RWPE2 (cell line): ENCODE data around the gene DLL1.

ENCODE experiments used
- ATAC-seq: fragments of 200-7000 bp; cut with Tn5 transposase; 3 replicates; pipeline ENCODE4 v1.9.1; 2021; ENCODE audit warnings: low read depth
- DNase-seq: peaks from one replicate; pipeline ENCODE4 v3.0.0-alpha.2; 2020; ENCODE audit warnings: low spot score
- H3K27ac ChIP-seq: fragments of 450-650 bp; 2 replicates; pipeline ENCODE4 v1.5.1; 2017; ENCODE audit warnings: mild to moderate bottlenecking; ENCODE audit not compliant: poor library complexity, severe bottlenecking
- H3K27me3 ChIP-seq: fragments of 250-450 bp; sonication (Bioruptor Pico); 2 replicates; pipeline ENCODE4 v1.5.1; 2021; ENCODE audit warnings: mild to moderate bottlenecking, moderate library complexity; ENCODE audit not compliant: insufficient read depth, poor library complexity, severe bottlenecking
- H3K36me3 ChIP-seq: fragments of 250-450 bp; sonication (Bioruptor Pico); 2 replicates; pipeline ENCODE4 v1.5.1; 2020; ENCODE audit warnings: low read depth, mild to moderate bottlenecking, moderate library complexity
- H3K4me1 ChIP-seq: fragments of 250-450 bp; sonication (Bioruptor Pico); 2 replicates; pipeline ENCODE4 v1.5.1; 2021; ENCODE audit warnings: mild to moderate bottlenecking, moderate library complexity; ENCODE audit not compliant: insufficient read depth, poor library complexity, severe bottlenecking
- H3K4me3 ChIP-seq: fragments of 250-450 bp; sonication (Bioruptor Pico); 2 replicates; pipeline ENCODE4 v1.5.1; 2021; ENCODE audit warnings: mild to moderate bottlenecking, moderate library complexity; ENCODE audit not compliant: severe bottlenecking
- H3K9me3 ChIP-seq: fragments of 250-450 bp; sonication (Bioruptor Pico); 2 replicates; pipeline ENCODE4 v1.5.1; 2021; ENCODE audit warnings: mild to moderate bottlenecking, moderate library complexity; ENCODE audit not compliant: severe bottlenecking
- CTCF ChIP-seq: fragments of 450-650 bp; IDR thresholded peaks from one replicate; pipeline ENCODE4 v1.5.1; 2017; ENCODE audit warnings: mild to moderate bottlenecking, moderate library complexity; ENCODE audit not compliant: poor library complexity, severe bottlenecking

Gene DLL1

GRCh38 chr6:170283212-170284081 is 7.4 kb downstream of the DLL1 start:
- Histone ChIP-seq H3K9me3 (no peaks in the 10 kb centered on the region), H3K36me3 (peaks cover 60% of the 10 kb centered on the region), H3K27ac (no peak overlapping the region), H3K4me3 (no peak overlapping the region), H3K4me1 (peaks cover under 1% of the 10 kb centered on the region), H3K27me3 (no peaks in the 10 kb centered on the region)
- no peak for TF ChIP-seq CTCF
- DNase-seq (peak; percentile 62), ATAC-seq (no peak)

GRCh38 chr6:170282512-170283158 is 8.2 kb downstream of the DLL1 start:
- Histone ChIP-seq H3K9me3 (no peaks in the 10 kb centered on the region), H3K36me3 (peaks cover 52% of the 10 kb centered on the region), H3K27me3 (no peaks in the 10 kb centered on the region), H3K4me1 (no peaks in the 10 kb centered on the region), H3K4me3 (no peak overlapping the region), H3K27ac (no peak overlapping the region)
- no peak for ATAC-seq
- TF ChIP-seq CTCF, result no peak
- DNase-seq, result peak; percentile 19

DNA sequence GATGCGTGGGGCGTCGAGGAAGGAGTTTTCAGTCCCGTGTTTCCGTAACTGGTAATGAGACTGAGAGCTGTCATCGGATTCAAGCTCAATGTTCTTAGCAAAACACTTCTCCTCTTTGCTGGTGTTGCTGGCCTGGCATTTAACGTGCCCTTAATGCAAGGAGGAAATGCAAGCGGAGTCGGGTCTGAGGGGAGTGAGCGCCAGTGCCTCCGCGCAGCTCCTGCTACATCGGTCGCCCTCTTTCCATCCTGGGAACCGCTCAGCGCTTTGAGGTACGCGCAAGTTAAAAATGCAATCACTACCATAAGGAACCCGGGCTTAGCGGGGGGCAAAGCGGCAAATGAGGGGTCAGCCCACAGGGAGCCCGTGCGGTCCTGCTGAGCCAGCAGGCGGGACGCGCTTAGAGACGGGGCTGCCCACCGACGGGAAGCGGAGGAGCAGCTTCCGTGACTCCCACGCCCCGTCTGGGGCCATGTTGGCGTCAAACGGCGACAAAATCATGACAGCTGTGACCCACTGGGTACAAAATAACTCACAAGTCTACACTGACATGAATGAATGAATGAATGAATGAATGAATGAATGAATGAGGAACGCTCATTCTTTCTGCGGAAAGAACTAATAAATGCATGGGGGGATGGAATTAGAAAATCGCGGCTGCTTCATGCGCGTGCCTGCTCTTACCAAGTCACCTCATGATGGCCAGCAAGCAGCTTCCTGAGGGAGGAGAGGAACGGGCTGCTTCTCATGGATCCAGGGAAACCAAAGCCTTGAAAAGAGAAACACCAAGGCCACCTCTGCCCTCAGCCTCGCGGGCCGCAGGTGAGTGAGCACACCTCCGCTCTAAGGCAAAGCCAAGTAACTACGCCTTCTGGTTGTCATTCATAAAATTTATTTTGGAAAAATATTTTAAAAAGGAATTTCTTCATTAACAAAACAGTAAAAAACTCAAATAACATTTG is 9.3 kb downstream of the DLL1 start:
- Histone ChIP-seq H3K27ac (no peak overlapping the region), H3K27me3 (no peaks in the 10 kb centered on the region), H3K4me1 (no peaks in the 10 kb centered on the region), H3K36me3 (peaks cover 41% of the 10 kb centered on the region), H3K4me3 (no peak overlapping the region), H3K9me3 (no peaks in the 10 kb centered on the region)
- TF ChIP-seq CTCF, result no peak
- DNase-seq, result peak; percentile 31
- no peak for ATAC-seq

DNA sequence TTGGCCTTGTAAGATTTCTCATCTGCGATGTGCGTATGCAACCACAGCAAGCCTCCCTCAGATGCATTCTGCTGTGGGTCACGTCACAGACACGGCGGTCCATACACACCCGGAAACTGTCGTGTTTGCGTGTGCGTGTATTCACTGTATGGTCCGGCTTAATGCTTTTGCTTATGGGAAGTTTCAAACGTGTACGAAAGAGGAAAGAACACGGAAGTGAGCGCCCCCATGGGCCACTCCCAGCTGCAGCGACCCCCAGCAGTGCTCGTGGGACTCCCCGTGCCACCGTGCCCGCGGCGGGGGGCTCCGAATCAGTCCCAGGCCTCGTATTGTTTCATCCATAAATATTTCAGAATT is 10.2 kb downstream of the DLL1 start:
- no peak for TF ChIP-seq CTCF
- Histone ChIP-seq H3K27ac (no peak overlapping the region), H3K4me3 (no peak overlapping the region), H3K27me3 (no peaks in the 10 kb centered on the region), H3K4me1 (no peaks in the 10 kb centered on the region), H3K36me3 (peaks cover 35% of the 10 kb centered on the region), H3K9me3 (no peaks in the 10 kb centered on the region)
- ATAC-seq, result no peak
- DNase-seq, result peak; percentile 19
